ENCODE results near the gene ST7. TPM values are rescaled to one million over a fixed set of nuclear protein-coding genes. Genes with fewer than 3 reads are reported as not detected.

Gene ST7
- total RNA-seq, 1 donor from 2014 or later = 31.4 TPM

DNA sequence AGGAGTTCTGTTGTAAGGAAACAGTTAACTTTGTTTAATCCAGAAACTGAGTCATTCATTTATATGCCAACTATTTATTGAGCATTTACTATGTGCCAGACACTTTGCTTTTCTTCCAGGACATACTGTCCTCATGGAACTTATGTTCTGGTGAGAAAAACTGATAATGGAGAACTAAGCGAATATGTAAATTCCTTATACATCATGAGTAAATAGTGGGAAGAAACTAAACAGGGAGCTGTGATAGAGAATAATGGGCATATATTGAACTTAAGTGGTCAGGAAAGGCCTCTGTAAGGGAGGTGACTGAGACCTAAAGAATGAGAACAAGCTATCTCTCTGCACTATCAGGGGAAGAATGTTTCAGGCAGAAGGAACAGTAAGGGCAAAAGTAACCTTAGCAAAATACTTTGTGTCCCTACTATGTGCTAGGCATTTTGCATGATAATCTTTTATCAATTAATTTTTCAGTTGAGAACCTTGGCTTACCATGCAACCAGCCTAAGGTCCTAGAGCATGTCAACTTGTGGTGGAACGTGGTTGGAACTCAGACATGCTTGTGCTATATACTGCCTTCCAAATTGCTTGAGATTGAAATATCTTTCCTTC lies 45.4 kb downstream of the ST7 start:
- DNase-seq (no peak), ATAC-seq (no peak)
- intact Hi-C loops (cut with micrococcal nuclease) = no loop called here

DNA sequence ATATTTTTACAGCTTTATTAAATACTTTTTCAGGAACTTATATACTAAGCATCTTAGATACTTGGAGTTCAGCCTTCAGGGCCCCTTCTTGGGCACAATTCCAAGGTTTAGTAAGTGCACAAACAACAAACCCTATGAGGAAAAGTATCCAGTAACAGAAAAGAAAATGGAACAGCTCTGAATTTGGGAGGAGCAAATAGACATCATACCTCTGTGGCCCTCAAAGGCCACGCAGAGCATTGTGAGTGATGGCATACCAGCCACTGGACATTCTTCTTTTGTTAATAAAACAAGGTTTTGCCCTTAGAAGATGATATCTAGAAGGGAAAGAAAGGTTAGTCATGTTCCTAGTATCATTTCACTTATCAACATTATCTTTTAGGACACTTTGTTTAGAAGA lies 46.0 kb downstream of the ST7 start:
- ATAC-seq = no peak
- no peak for DNase-seq
- intact Hi-C loops (cut with micrococcal nuclease) = no loop called here

DNA sequence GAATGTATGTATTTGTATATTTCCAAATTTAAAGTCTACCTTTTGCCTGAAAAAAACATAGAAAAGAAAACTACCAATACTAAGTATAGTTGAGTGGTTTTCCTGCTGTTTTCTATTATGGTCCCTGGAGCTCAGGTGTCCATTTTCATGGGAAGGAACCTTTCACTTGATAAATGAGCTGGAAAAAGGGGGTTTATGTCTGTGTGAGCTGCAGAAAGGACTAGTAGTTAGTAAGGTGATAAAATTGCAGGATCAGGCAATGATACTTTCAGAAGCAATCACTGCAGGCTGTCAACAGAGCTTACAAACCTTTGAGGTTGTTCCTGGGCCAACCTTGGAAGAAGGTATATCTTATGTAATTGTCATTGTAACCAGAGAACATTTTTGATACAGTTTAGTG lies 48.0 kb downstream of the ST7 start:
- intact Hi-C loops (cut with micrococcal nuclease) = loop anchor here (10.0 kb wide), 1 partner anchor 74 kb away; no protein-coding TSS in a partner anchor
- no peak for ATAC-seq

DNA sequence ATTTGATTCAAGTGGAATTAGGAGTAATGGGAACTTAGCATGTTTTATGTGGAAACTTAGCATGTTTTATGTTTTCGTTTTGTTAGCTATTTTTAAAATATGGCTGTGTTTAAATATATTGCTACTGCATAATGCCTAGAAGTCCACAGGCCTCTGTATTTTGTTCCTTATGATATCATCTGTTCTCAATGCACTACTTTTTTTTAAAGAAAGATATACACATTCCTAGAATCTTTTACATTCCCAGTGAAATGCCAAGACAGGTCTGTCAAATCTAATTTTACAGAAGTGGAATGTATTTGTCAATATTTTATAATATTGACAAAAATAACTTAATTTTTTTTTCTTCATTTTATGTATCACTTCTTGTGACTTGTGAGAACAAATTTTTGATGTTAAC lies 51.6 kb downstream of the ST7 start:
- ATAC-seq = no peak
- DNase-seq = no peak
- intact Hi-C loops (cut with micrococcal nuclease) = loop anchor here (10.0 kb wide), 1 partner anchor 70 kb away; no protein-coding TSS in a partner anchor

More for the DNA sequence above, 48.0 kb downstream of the ST7 start:
- no peak for DNase-seq

DNA sequence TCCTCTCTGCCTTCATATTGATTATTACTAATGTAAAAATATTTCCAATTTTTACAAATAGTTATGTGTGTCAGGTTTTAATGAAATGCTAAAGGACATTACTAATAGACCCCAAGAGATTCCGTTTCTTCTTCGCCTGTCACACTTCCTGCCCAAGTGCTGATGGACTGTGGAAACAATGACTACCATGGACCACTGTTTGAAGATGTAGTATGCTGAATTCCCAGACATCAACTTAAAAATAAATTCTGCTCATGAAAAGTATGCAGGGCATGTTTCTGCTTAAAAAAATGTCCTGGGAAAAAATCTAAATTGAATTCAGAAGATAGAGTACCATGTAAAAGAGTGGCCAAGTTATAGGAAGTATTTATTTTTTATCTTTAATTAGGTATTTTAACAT lies 52.1 kb downstream of the ST7 start:
- intact Hi-C loops (cut with micrococcal nuclease) = loop anchor here (10.0 kb wide), 1 partner anchor 69 kb away; no protein-coding TSS in a partner anchor
- ATAC-seq = no peak
- no peak for DNase-seq

DNA sequence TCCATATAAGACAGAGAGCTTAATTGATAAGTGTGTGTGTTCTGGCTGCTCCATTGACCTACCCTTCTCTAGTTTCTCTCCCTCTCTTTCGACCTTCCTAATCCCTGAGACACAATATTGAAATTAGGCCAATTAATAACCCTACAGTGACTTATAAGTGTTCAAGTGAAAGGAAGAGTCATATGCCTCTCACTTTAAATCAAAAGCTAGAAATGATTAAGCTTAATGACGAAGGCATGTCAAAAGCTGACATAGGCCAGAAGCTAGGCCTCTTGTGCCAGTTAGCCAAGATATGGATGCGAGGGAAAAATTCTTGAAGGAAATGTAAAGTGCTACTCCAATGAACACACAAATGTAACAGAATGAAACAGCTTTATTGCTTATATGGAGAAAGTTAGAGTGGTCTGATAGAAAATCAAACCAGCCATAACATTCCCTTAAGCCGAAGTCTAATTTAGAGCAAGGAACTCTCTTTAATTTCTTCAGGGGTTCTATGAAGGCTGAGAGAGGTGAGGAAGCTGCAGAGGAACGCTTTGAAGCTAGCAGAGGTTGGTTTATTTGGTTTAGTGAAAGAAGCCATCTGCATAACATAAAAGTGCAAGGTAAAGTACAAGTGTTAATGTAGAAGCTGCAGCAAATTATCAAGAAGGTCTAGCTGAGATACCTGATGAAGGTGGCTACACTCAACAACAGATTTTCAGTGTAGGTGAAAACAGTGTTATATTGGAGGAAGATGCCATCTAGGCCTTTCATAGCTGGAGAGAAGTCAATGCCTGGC lies 53.8 kb downstream of the ST7 start:
- intact Hi-C loops (cut with micrococcal nuclease) = loop anchor here (10.0 kb wide), 1 partner anchor 68 kb away; no protein-coding TSS in a partner anchor
- no peak for DNase-seq

DNA sequence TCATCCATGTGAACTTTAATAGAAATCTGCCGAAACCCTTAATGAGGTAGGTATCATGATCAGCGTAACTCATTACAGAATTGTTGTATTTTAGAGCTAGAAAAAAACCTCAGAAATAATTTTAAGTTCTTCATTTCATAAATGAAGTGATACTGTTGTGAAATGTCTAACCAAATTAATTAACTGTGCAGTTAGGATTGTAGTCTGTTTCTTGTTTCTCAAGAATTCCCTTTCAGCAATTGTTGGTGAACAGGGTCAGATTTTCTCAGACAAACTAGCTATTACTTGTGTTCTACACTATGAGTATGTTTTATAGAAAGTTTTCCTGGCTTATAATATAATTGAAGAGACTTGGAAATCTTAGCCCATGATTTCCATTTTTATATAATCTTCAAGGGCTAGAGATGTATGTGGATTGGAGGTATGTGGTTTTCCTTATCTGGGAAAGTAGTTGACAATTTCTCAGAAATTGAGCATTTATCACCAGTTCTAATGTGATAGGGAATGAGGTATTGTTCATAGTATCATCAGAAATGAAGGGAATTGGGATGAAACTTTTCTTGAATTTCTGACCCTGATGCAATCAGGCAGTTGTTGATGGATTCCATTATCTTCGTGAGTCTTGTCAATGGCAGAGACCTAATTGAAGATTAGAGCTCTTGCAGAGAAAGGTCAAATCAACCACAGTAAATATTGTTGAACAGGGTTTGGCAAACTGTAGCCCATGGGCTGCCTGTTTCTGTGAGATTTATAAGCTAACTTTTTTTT lies 55.0 kb downstream of the ST7 start:
- intact Hi-C loops (cut with micrococcal nuclease) = loop anchor here (10.0 kb wide), 1 partner anchor 66 kb away; no protein-coding TSS in a partner anchor
- DNase-seq (no peak), ATAC-seq (no peak)

More for the DNA sequence above, 53.8 kb downstream of the ST7 start:
- no peak for ATAC-seq

DNA sequence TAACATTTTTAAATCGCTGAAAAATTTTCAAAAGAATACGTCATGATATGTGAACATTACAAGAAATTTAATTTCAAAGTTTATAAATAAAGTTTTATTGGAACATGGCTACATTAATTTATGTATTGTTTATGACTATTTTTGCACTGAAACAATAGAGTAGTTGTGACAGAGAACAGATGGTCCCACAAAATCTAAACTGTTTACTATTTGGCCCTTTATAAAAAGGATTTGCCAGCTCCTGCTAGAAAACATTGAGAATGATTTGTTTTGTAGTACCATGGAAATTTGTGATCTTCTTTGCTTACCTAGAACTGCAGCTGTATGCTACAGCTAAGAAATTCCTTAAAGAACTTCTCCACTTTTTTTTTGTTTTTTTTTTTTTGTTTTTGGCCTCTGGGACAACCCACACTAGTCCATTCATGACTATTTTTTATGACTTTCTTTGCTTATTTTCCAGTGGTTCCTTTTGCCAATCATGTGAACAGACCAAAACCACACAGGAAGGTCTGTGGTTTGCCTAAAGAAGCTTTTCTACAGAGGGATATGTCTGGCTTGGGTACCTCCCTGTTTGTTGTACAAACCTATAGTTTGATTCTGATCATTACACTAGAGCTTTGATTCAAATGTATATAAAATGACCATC lies 55.7 kb downstream of the ST7 start:
- no peak for DNase-seq
- intact Hi-C loops (cut with micrococcal nuclease) = loop anchor here (10.0 kb wide), 1 partner anchor 66 kb away; no protein-coding TSS in a partner anchor
- ATAC-seq = no peak

DNA sequence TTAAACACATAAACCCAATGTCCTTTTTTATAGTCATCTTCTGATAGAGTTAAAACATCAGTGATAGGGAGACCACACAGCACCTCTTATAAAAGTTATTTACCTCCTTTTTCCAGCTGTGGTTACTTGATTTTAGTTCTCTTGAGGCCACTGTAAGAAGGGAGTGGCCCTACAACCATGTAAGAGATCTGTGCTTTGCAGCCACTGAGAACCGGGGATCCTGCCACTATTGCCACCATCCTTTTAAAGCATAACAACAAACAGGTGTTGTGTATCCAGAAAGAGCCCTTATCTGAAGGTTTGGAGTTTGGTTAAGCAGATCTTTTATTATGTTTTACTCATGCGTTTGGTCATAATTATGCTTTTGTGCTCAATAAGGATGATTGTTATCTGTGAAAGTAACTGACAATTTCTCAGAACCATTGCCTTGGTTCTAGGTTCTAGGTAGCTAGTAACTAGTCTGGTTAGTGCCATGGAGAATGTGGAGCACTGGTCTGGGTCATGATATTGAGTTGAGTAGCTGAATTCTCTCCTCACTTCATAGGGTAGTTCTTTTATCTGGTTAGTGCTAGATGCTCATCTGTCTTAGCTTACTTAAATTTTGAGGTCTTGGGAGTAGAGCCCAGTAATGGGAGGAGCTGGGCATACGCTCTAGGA lies 56.5 kb downstream of the ST7 start:
- DNase-seq = no peak
- no peak for ATAC-seq
- intact Hi-C loops (cut with micrococcal nuclease) = loop anchor here (10.0 kb wide), 1 partner anchor 65 kb away; no protein-coding TSS in a partner anchor

DNA sequence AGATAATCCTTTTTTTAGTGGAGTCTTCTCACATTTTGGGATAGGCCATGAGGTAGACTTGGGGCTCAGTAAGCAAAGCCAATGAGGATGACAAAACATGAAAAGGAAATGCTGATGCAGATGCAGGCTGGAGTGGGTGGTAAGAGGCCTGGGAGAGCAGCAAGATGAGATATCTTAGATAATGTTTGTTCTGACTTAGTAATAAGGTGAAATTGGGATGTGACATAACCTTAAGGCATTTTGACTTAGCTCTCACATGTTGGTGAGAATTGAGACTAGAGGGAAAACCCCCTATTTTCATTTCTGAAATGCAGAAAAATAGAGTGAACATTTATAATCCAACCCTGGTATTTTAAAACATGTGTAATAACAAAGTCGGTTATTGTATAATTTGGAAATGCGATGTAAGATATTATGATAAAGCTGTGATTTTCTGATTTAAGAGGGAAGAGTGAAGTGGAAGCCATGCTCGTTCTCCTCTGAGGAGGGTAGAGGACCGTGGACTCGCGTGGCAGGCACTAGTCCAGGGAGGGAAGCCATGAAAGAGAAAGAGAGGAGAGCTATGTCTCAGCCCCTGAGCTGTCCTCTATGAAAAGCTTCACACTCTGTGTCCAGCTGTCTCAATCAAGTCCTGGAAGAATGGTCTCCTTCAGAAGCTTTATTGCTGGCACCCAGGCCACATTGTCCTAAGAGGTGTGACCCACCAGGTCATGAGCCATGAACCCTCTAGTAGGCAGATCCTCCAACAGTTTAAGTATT lies 57.3 kb downstream of the ST7 start:
- DNase-seq = no peak
- no peak for ATAC-seq
- intact Hi-C loops (cut with micrococcal nuclease) = no loop called here

DNA sequence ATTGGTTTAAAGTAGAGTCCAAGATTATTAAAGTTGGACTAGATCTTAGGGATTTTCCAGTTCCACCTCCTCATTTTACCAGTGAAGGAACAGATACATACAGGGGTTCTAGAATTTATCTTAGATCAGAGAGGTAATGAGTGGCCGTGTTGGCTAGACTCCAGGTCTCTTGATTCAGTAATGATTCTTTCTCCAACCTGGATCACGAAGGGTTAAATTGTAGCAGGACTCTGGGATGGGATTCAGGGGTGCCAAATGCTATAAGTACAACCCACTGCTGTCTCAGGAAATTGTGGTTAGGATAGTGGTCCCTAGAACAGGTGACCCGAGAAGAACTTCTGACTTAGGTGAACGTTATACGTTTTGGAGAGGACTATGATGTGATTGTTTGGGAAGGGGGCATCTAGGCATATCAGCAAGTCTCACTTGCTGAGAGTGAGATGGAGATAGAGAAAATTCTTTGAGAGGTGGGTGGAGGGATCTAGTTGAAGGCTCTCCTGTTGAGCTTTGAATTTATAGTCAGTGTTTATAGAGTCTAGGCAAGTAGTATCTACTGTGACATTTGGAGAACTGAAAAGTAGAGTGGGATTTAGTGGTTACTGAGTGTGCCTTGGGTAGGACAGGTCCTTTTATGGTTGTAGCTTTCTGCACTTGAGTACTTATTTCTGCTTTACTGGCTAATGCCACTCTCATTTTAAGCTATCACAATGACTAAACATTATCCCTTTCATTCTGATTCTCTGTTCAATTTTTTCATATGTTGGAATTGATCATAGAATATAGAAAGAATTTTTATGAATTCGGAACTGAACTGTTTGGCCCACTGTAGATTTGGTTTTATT lies 58.3 kb downstream of the ST7 start:
- ATAC-seq = no peak
- no peak for DNase-seq
- intact Hi-C loops (cut with micrococcal nuclease) = no loop called here

DNA sequence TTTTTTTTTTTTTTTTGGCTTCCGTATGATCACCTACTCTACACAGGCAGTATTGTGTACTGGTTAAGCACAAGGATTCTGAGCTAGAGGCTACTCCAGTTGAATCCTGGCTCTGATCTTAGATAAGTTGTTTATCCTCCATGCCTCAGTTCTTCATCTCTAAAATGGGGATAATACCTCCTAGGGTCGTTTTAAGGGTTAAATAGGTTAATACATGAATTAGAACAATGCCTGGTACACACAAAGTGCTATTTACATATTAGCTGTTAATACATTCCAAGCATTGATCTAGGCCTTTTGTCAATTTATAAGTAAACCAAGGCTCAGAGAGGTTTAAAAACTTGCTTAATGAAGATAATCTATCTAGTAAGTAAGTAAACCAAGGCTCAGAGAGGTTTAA lies 59.0 kb downstream of the ST7 start:
- intact Hi-C loops (cut with micrococcal nuclease) = no loop called here
- ATAC-seq (no peak), DNase-seq (no peak)

DNA sequence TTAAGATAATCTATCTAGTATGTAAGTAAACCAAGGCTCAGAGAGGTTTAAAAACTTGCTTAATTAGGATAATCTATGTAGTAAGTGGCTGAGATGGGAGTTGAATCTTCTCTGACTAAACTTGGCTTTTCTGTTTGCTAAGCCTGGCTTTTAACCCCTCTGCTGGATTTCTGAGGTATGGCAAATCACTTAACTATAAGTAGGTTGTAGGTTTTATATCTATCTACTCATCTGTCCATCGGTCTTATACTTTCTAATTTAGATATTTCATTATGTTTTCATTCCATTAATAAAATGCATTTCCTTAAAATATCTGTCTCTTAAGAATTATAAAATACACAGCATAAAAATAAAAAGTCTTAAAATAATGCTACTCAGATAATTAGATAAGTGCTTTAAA lies 59.4 kb downstream of the ST7 start:
- ATAC-seq (no peak), DNase-seq (no peak)
- intact Hi-C loops (cut with micrococcal nuclease) = no loop called here

DNA sequence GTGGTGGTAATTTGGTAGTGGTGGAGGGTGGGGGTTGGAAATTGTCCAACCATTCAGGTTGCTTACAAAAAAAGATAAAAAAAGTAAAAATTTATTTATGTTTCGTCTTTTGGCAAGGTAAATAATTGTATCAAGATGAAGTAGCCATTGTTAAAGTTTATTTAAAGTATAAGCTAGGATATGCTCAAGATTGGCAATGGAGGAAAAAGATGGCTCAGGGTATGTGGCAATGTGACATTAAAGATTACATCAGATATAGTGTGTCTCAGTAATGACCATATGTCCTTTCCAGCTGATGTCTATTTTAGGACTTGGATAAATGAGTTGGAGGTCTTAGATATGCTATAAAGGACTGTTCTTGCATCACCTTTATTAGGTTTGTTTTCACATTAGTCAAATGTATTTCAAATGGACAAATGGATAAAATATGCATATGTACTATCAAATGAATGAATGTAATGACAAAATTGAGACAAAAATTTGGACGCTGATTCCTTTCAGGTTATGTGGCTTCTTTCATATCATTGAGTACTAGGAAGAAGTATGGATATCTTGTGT lies 60.9 kb downstream of the ST7 start:
- ATAC-seq = no peak
- intact Hi-C loops (cut with micrococcal nuclease) = no loop called here
- DNase-seq = no peak

DNA sequence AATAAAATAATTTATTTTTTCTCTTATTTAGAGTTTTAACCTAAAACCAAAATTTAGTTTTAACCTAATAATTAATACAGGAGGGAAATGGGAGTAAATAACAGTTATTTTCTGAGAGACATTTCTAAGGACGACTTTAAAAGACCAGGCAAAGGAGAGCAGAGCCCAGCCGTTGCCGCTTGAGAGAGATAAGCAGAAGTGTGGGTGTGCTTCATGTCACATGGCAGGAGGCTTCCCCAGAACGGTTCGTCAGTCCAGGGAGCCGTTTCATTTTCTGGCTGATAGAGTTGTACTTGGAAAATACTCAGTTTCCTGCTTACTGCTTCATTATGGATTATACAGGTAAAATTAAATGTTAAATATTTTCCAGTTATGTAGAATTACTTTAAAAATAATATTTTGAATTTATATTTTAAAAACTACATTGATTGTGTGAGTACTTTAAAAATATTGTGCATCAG lies 61.4 kb downstream of the ST7 start:
- ATAC-seq = peak; percentile 92
- DNase-seq = peak; percentile 61
- intact Hi-C loops (cut with micrococcal nuclease) = no loop called here

DNA sequence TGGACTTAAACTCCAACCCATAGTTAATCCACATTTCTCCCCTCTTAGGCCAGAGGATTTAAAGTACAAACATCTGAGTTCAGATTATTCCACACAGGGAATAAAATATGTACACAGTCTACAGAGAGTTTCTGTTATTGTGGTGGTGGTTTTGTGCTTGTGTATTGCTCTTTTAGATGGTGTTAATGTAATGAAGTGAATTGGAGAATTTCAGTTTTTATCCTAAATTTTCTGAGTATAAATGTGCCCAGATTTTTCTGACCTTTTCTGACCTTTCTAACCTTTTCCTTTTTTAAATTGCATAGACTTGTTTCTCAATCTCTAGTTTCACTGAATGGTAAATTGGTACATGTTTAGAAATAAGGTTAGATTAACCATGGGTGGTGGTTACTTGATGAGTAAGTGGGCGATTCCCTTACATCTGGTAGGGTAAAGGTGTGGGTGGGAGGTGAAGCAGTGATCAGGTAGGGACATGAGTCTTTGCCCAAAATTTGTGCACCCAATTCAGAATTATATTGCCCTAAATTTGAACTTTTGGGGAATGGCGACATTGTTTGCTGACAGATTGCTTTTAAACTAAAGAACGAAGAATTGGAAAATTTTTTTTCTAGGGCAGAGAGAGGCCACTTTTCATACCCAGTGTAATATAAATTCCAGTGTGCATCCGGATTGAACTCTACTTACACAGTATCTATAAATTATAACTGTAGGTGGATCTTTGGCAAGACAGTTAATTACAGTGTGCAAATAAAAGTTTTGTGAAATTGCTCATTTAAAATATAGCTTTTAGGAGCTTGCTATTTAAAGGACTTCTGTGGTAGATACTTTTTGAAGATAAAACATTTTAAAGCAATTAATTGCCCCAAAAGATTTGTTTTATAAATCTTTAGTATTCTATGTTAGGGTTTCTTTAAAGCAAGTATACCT lies 62.2 kb downstream of the ST7 start:
- DNase-seq (no peak), ATAC-seq (no peak)
- intact Hi-C loops (cut with micrococcal nuclease) = no loop called here
